ENCODE results near the gene CRTC3. TPM values are rescaled to one million over a fixed set of nuclear protein-coding genes. Genes with fewer than 3 reads are reported as not detected.

Gene CRTC3
- total RNA-seq, 4 donors from 2014 or later = 19.8 to 33.1 (median 25.9) TPM

DNA sequence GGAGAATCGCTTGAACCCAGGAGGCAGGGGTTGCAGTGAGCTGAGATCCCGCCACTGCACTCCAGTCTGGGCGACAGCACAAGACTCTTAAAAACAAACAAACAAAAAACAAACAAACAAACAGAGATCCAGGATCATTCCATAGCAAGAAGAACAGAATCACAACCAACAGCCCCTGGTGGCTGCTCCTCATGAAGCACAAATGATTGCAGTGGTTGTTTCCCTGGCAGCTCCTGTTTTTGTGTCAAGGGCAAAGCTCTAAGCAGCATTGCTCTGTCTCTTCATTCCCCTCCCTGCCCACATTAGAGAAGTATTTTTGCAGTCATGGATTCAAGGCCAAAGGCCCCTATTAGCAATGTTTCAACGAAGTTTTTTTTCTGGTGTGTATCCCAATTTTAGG lies 161.6 kb downstream of the CRTC3 start:
- no peaks in the 10 kb centered on the region for H3K4me1 ChIP-seq
- DNase-seq = no peak
- no peak overlapping the region for H3K27ac ChIP-seq
- H3K27me3 ChIP-seq = no peaks in the 10 kb centered on the region
- no peaks in the 10 kb centered on the region for H3K36me3 ChIP-seq
- H3K9me3 ChIP-seq = no peaks in the 10 kb centered on the region
- H3K4me3 ChIP-seq = no peak overlapping the region
- TF ChIP-seq POLR2A (IDR thresholded peaks at IDR 0.05) = no peak
- TF ChIP-seq, protein P1, sequence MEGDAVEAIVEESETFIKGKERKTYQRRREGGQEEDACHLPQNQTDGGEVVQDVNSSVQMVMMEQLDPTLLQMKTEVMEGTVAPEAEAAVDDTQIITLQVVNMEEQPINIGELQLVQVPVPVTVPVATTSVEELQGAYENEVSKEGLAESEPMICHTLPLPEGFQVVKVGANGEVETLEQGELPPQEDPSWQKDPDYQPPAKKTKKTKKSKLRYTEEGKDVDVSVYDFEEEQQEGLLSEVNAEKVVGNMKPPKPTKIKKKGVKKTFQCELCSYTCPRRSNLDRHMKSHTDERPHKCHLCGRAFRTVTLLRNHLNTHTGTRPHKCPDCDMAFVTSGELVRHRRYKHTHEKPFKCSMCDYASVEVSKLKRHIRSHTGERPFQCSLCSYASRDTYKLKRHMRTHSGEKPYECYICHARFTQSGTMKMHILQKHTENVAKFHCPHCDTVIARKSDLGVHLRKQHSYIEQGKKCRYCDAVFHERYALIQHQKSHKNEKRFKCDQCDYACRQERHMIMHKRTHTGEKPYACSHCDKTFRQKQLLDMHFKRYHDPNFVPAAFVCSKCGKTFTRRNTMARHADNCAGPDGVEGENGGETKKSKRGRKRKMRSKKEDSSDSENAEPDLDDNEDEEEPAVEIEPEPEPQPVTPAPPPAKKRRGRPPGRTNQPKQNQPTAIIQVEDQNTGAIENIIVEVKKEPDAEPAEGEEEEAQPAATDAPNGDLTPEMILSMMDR (IDR thresholded peaks at IDR 0.05) = no peak

DNA sequence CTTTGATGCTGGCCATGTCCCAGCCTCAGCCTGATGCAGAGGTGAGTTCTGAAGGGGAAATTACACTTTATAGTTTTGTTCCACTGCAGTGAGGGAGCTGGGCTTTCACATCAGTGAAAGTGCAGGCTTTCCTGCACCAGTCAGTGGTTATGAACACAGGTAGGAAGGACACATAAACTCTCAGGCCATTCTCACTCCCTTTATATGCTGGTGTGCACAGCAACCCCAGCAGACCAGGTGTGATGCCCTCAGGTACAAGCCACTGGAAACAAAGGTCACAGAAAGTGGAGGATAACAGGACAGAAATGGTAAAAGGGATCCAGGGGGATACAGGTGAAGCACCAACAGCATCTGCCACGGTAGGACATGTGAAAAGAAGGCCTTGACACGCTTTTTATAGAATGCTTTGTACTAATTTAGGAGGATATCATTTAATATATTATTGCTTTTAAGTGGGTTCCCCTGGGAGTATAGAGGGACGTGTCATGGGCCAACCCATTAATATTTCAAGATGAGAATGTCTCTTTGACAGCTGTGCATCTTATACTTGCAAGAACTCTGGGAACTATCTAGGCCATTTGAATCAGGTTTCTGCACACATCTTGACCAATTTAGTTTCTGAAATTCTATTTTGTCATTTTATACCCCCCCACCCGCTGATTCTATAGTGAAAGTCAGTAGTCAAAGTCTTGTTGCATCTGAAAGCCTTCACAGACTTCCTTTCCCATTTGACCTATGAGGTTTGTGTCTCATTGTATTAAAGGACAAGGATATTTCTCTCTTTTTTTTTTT lies 162.5 kb downstream of the CRTC3 start:
- Histone ChIP-seq H3K27me3 (no peaks in the 10 kb centered on the region), H3K9me3 (no peaks in the 10 kb centered on the region), H3K36me3 (no peaks in the 10 kb centered on the region), H3K4me1 (no peaks in the 10 kb centered on the region), H3K27ac (no peak overlapping the region), H3K4me3 (no peak overlapping the region)
- DNase-seq = no peak
- TF ChIP-seq, protein P1 (IDR thresholded peaks at IDR 0.05) = no peak
- no peak for TF ChIP-seq POLR2A (IDR thresholded peaks at IDR 0.05)

Other genes with a start within 250 kb of the CRTC3 start
- 10 to 100 TPM in 1 of 4 donors, 1 to 10 TPM in 3; 4.0 to 11.7 (median 8.7) TPM for gene ZNF774, start 177.6 kb upstream of the CRTC3 start, total RNA-seq
- gene IQGAP1, start 141.7 kb upstream of the CRTC3 start, total RNA-seq = 100 to 1,000 TPM; 162 to 334 (median 168) TPM
- 1 to 10 TPM in 3 of 4 donors, under 1 TPM in 1; 0.94 to 8.4 (median 4.2) TPM for gene BLM, start 187.4 kb downstream of the CRTC3 start, total RNA-seq

Data from Peyer's patch (tissue), 4 donors.